OCI-LY7 (cell line): ENCODE measurements around the gene TNN. TPM values are rescaled to one million over a fixed set of nuclear protein-coding genes. Genes with fewer than 3 reads are reported as not detected.
"Not testable (repeated sequence)": the region's sequence is repeated elsewhere in the genome, so short reads cannot be mapped to it uniquely, and the experiment has no call there.

Source experiments
- BruUV-seq: library from RNA; stranded (reverse); fragments of 400-500 nt; replicated peaks from 2 replicates; lab custom pipeline; 2021; lab: Mats Ljungman, UMichigan
- CTCF ChIA-PET: fragments of 300-600 bp; sonication (Branson Sonifier 250); formaldehyde crosslinking; loops from one replicate; lab custom pipeline; 2022; ENCODE audit warnings: antibody characterized with exemption; ENCODE audit not compliant: unreplicated experiment; lab: Charles Lee
- POLR2A ChIA-PET: fragments of 300-600 bp; sonication (Branson Sonifier 250); formaldehyde crosslinking; loops from one replicate; lab custom pipeline; 2022; ENCODE audit warnings: antibody characterized with exemption; lab: Charles Lee
- DNase-seq: peaks from one replicate; pipeline ENCODE4 v3.0.0-alpha.2; 2015; ENCODE audit warnings: low spot score
- H2AFZ ChIP-seq: fragments of 200-600 bp; sonication (generic), shearing (Covaris generic); 2 replicates; pipeline ENCODE4 v1.6.1; 2014; ENCODE audit warnings: mild to moderate bottlenecking, antibody characterized with exemption, low read length, moderate library complexity
- H3K27ac ChIP-seq: fragments of 200-600 bp; sonication (generic); 2 replicates; pipeline ENCODE4 v1.5.1; 2014; ENCODE audit warnings: mixed run types, low read depth, mild to moderate bottlenecking, moderate library complexity, low read length, inconsistent platforms; ENCODE audit not compliant: poor library complexity, severe bottlenecking
- H3K36me3 ChIP-seq: fragments of 200-600 bp; sonication (generic); 2 replicates; pipeline ENCODE4 v1.6.1; 2014; ENCODE audit warnings: mild to moderate bottlenecking, antibody characterized with exemption, low read length, moderate library complexity, mixed read lengths; ENCODE audit not compliant: insufficient read depth
- H3K4me1 ChIP-seq: fragments of 200-600 bp; sonication (generic); 2 replicates; pipeline ENCODE4 v1.5.1; 2014; ENCODE audit warnings: mild to moderate bottlenecking, low read length; ENCODE audit not compliant: insufficient read depth, poor library complexity, severe bottlenecking
- H3K4me2 ChIP-seq: fragments of 200-600 bp; sonication (generic); 2 replicates; pipeline ENCODE4 v1.6.1; 2014; ENCODE audit warnings: mild to moderate bottlenecking, low read length
- H3K4me3 ChIP-seq: fragments of 200-600 bp; sonication (generic); 2 replicates; pipeline ENCODE4 v1.5.1; 2014; ENCODE audit warnings: mild to moderate bottlenecking, low read depth, low read length; ENCODE audit not compliant: poor library complexity, severe bottlenecking
- H3K79me2 ChIP-seq: fragments of 200-600 bp; sonication (generic); 2 replicates; pipeline ENCODE4 v1.6.1; 2016; ENCODE audit warnings: low read depth, mild to moderate bottlenecking, low read length, moderate library complexity, mixed read lengths; ENCODE audit not compliant: insufficient read depth
- H3K9me2 ChIP-seq: fragments of 200-600 bp; sonication (generic); 2 replicates; pipeline ENCODE4 v1.6.1; 2016; ENCODE audit warnings: mild to moderate bottlenecking, low read length, mixed read lengths; ENCODE audit not compliant: insufficient read depth
- H3K9me3 ChIP-seq: fragments of 200-600 bp; sonication (generic); 2 replicates; pipeline ENCODE4 v1.6.1; 2014; ENCODE audit warnings: mild to moderate bottlenecking, mixed run types, low read length, mixed read lengths
- H4K20me1 ChIP-seq: fragments of 200-600 bp; sonication (generic); 2 replicates; pipeline ENCODE4 v1.6.1; 2014; ENCODE audit warnings: mild to moderate bottlenecking, antibody characterized with exemption, low read length, moderate library complexity, mixed read lengths; ENCODE audit not compliant: insufficient read depth
- EZH2phosphoT487 ChIP-seq: fragments of 200-600 bp; sonication (generic); IDR thresholded peaks from 2 replicates; pipeline ENCODE4 v1.6.1; 2018; ENCODE audit warnings: low read depth, borderline replicate concordance, mild to moderate bottlenecking, mixed run types, antibody characterized with exemption, low read length, moderate library complexity, mixed read lengths
- intact Hi-C: fragments of 100-400 bp; cut with micrococcal nuclease; formaldehyde crosslinking; loops from one replicate; pipeline ENCODE4 v1.10.0; 2022; ENCODE audit not compliant: unreplicated experiment
- total RNA-seq, 2 experiments: library from RNA; depleted of rRNA in 1 of 2; stranded (reverse); fragments of >200 nt in 1 of 2; shearing (Covaris generic) in 1 of 2; gene quantifications; 2 replicates each; pipeline ENCODE4 v1.2.3, GENCODE V29; 2014 to 2022
- TF ChIP-seq, protein P1 (sequence below): fragments of 200-600 bp; sonication (generic); conservative IDR thresholded peaks from 2 replicates; pipeline ENCODE4 v1.5.1; 2014; ENCODE audit warnings: mild to moderate bottlenecking, antibody characterized with exemption, low read length, moderate library complexity, mixed read lengths

The TNN gene
- total RNA-seq, 2 experiments from 2014 or later: not detected

DNA sequence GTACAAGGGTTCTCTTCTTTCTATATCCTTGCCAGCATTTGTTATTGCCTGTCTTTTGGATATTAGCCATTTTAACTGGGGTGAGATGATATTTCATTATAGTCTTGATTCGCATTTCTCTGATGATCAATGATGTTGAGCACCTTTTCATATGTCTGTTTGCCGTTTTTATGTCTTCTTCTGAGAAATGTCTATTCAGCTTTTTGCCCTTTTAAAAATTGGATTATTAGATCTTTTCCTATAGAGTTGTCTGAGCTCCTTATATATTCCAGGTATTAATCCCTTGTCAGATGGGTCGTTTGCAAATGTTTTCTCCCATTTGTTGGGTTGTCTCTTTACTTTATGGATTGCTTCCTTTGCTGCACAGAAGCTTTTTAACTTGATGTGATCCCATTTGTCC lies 25.0 kb upstream of the TNN start:
- H3K79me2 ChIP-seq: no peaks in the 10 kb centered on the region
- H3K9me3 ChIP-seq: no peaks in the 10 kb centered on the region
- H3K4me2 ChIP-seq: no peak overlapping the region
- no peaks in the 10 kb centered on the region for H3K4me1 ChIP-seq
- no peak overlapping the region for H2AFZ ChIP-seq
- no peaks in the 10 kb centered on the region for H4K20me1 ChIP-seq
- intact Hi-C loops: no loop called here
- H3K36me3 ChIP-seq: no peaks in the 10 kb centered on the region
- BruUV-seq: no TSS peak
- TF ChIP-seq, protein P1, sequence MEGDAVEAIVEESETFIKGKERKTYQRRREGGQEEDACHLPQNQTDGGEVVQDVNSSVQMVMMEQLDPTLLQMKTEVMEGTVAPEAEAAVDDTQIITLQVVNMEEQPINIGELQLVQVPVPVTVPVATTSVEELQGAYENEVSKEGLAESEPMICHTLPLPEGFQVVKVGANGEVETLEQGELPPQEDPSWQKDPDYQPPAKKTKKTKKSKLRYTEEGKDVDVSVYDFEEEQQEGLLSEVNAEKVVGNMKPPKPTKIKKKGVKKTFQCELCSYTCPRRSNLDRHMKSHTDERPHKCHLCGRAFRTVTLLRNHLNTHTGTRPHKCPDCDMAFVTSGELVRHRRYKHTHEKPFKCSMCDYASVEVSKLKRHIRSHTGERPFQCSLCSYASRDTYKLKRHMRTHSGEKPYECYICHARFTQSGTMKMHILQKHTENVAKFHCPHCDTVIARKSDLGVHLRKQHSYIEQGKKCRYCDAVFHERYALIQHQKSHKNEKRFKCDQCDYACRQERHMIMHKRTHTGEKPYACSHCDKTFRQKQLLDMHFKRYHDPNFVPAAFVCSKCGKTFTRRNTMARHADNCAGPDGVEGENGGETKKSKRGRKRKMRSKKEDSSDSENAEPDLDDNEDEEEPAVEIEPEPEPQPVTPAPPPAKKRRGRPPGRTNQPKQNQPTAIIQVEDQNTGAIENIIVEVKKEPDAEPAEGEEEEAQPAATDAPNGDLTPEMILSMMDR: no peak
- TF ChIP-seq EZH2phosphoT487: no peak
- ChIA-PET POLR2A (no interaction called here), CTCF (no interaction called here)
- no peak overlapping the region for H3K4me3 ChIP-seq
- DNase-seq: no peak
- no peaks in the 10 kb centered on the region for H3K9me2 ChIP-seq
- no peak overlapping the region for H3K27ac ChIP-seq

DNA sequence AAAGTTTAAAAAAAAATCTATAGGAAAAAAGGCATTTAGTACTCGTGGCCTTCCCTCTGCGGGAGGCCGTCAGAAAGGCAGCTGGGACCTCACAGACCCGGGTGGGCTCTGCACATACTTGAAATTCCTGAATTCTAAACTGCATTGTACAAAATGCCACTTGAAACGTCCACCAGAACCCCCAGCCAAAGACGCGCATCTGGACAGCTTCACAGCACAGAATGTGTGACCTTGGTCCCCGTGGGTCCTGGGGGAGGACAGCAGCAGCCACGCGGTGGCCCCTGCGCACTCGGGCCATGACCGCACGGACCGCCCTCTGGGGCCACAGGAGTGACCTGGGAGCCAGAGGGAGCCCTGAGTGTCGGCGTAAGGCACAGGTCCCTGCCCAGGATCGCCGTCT lies 23.8 kb upstream of the TNN start:
- Histone ChIP-seq H2AFZ (no peak overlapping the region), H3K9me2 (no peaks in the 10 kb centered on the region), H3K4me3 (no peak overlapping the region), H4K20me1 (no peaks in the 10 kb centered on the region), H3K9me3 (no peaks in the 10 kb centered on the region), H3K4me2 (no peak overlapping the region), H3K79me2 (no peaks in the 10 kb centered on the region), H3K27ac (no peak overlapping the region), H3K36me3 (no peaks in the 10 kb centered on the region), H3K4me1 (no peaks in the 10 kb centered on the region)
- ChIA-PET POLR2A (no interaction called here), CTCF (no interaction called here)
- no TSS peak for BruUV-seq
- no peak for DNase-seq
- intact Hi-C loops: no loop called here
- TF ChIP-seq, protein P1: no peak
- no peak for TF ChIP-seq EZH2phosphoT487

DNA sequence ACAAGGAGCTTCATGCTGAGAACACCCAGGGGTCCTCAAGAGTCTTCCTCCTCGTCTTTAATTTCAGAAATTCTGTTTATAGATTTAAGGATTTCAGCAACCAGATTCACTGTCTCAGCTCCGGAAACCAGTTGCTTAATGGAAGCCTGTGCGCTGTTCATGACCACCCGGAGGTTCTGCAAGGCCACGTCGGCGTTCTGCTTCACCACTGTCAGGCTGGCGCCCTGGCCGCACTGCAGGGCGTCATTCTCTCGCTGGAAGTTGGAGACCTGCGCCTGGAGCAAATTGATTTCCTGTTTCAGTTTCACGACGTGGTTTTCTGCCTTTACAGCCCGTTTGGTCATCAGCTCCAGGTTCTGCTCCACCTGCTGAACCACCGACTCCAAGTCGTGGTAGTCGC lies 23.0 kb upstream of the TNN start:
- intact Hi-C loops, H4K20me1 ChIP-seq, BruUV-seq, DNase-seq, H3K4me2 ChIP-seq, CTCF ChIA-PET, H3K9me3 ChIP-seq, H3K36me3 ChIP-seq, H3K27ac ChIP-seq, H2AFZ ChIP-seq, H3K4me3 ChIP-seq, H3K79me2 ChIP-seq, POLR2A ChIA-PET, H3K4me1 ChIP-seq, H3K9me2 ChIP-seq: not testable (repeated sequence)
